ENCODE measurements around the gene KLHL5. TPM values are rescaled to one million over a fixed set of nuclear protein-coding genes. Genes with fewer than 3 reads are reported as not detected.
"Not testable (repeated sequence)": the region's sequence is repeated elsewhere in the genome, so short reads cannot be mapped to it uniquely, and the experiment has no call there.

KLHL5 gene
- total RNA-seq, 1 donor from 2014 or later: 28.8 TPM

DNA sequence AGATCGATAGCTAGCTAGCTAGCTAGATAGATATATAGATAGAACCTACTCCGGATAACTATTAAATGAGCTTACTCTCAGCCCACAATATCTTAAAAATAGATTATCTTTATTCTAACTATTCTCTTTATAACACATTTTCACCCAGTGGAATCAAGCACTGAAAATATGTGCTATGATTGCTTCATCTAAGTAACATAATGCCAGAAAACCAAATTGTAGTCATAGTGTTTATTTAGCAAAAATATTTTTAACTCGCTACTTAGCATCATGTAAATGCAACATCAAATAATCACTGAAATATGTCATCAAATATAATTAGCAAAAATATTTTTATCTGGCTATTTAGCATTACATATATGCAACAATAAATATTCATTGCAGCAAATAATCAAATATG is 31.3 kb upstream of the KLHL5 start:
- no peak for DNase-seq
- Histone ChIP-seq H3K27me3 (ENCODE audit: low read depth) (no peaks in the 10 kb centered on the region), H3K27ac (no peak overlapping the region), H3K4me1 (no peaks in the 10 kb centered on the region), H3K9me3 (no peaks in the 10 kb centered on the region), H3K4me3 (no peak overlapping the region), H3K36me3 (no peaks in the 10 kb centered on the region)
- no peak for ATAC-seq
- TF ChIP-seq, protein P1, sequence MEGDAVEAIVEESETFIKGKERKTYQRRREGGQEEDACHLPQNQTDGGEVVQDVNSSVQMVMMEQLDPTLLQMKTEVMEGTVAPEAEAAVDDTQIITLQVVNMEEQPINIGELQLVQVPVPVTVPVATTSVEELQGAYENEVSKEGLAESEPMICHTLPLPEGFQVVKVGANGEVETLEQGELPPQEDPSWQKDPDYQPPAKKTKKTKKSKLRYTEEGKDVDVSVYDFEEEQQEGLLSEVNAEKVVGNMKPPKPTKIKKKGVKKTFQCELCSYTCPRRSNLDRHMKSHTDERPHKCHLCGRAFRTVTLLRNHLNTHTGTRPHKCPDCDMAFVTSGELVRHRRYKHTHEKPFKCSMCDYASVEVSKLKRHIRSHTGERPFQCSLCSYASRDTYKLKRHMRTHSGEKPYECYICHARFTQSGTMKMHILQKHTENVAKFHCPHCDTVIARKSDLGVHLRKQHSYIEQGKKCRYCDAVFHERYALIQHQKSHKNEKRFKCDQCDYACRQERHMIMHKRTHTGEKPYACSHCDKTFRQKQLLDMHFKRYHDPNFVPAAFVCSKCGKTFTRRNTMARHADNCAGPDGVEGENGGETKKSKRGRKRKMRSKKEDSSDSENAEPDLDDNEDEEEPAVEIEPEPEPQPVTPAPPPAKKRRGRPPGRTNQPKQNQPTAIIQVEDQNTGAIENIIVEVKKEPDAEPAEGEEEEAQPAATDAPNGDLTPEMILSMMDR (IDR thresholded peaks at IDR 0.05): no peak
- intact Hi-C loops (cut with DNase I): no loop called here

DNA sequence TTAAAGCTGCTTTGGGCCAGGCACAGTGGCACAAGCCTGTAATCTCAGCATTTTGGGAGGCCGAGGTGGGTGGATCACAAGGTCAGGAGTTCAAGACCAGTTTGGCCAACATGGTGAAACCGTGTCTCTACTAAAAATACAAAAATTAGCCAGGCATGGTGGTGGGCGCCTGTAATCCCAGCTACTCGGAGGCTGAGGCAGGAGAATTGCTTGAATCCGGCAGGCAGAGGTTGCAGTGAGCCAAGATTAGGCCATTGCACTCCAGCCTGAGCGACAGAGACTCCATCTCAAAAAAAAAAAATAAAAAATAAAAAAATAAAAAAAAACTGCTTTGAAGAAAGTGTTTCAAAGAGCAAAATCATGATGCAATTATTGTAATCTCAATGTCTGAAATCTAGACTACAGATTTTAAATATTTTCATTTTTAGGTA is 30.4 kb upstream of the KLHL5 start:
- H3K36me3 ChIP-seq; H3K9me3 ChIP-seq; ATAC-seq; DNase-seq; H3K27me3 ChIP-seq (ENCODE audit: low read depth); H3K4me1 ChIP-seq; intact Hi-C loops (cut with DNase I): not testable (repeated sequence)
- Histone ChIP-seq H3K27ac (peak overlapping the region; percentile 32), H3K4me3 (peak overlapping the region; percentile 2)

DNA sequence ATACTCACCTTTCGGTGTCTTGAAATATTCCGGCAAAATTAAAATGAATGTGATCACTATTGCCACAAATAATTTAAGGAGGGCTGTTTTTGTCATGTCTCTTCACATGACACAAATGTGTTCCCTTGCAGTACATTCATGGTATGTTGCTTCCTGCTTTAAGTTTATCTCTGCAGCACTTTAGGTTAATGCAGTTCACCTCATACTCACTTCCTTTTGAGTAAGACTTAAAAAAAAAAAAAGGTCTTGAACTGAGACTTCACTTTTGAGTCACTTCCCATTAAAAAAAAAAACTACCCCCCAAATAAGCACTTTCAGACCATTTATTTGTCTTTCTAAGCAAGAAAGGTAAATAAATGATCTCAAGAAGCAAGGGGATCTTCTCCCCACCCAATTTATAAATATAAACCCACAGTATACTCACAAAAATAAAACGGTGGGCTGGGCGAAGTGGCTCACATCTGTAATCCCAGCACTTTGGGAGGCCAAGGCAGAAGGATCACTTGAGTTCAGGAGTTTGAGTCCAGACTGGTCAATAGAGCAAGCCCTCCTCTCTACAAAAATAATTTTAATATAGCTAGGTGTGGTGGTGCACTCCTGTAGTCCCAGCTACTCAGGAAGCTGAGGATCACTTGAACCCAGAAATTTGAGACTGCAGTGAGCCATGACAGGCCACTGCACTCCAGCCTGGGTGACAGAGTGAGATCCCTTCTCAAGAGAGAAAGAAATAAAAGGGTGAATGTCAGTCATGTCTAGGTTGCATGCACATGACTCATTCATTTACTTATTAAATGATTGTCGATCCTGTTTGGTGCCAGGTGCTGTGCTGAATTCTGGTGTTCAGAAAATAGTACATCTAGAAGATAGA is 29.6 kb upstream of the KLHL5 start, which contains the start of gene TMEM156:
Gene TMEM156, minus strand, starts transcription at position 192 of the 868 bp plus-strand sequence. Its CDS starts 96 bp downstream, at position 96.
- intact Hi-C loops (cut with DNase I): no loop called here
- peak; percentile 39 to 68 for ATAC-seq
- H3K4me3 ChIP-seq: peak within 1 kb of the TSS; percentile 2

DNA sequence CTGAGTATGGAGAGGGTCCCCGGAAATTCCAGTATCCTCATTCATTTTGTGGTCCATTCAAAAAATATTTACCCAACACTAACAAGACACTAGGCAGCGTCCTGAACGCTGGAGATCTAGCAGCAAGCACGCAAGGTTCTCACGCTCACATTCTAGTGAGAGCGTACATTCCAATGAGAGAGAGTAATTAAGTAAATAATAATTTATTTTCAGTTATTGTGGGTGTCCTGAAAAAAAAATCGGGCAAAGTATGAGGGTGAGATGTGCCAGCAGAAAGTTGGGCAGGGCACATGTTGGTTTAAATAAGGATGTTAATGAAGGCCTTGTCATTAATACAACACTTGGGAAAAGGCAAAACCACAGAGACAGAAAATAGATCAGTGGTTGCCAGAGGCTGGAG is 25.9 kb upstream of the KLHL5 start:
- Histone ChIP-seq H3K27me3 (ENCODE audit: low read depth) (no peaks in the 10 kb centered on the region), H3K27ac (no peak overlapping the region)

More for the DNA sequence above, 29.6 kb upstream of the KLHL5 start, which contains the start of gene TMEM156:
- no peak for DNase-seq
- no peaks in the 10 kb centered on the region for H3K27me3 ChIP-seq (ENCODE audit: low read depth)
- H3K27ac ChIP-seq: peak within 1 kb of the TSS; percentile 32
- no peaks in the 10 kb centered on the region for H3K36me3 ChIP-seq
- H3K4me1 ChIP-seq: peaks cover under 1% of the 10 kb centered on the region
- TF ChIP-seq, protein P1 (IDR thresholded peaks at IDR 0.05): no peak
- H3K9me3 ChIP-seq: no peaks in the 10 kb centered on the region

DNA sequence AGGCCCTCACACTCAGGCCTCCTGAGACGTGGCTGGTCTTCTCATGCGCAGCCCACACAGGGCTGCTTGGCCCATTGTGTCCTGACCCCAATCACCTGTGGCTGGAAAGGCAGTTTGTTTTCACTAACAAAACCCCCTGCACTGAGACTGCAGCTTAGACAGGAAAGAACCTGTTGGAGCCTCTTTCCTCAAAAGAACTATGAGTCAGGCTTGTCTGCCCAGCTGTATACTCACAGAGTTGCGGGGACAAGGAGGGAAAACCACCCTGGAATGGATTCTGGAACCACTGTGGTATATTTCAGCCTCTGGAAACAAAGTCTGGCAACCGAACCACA is 24.6 kb upstream of the KLHL5 start:
- TF ChIP-seq, protein P1 (IDR thresholded peaks at IDR 0.05): no peak
- Histone ChIP-seq H3K4me1 (peaks cover 13% of the 10 kb centered on the region), H3K27ac (no peak overlapping the region), H3K9me3 (no peaks in the 10 kb centered on the region), H3K36me3 (no peaks in the 10 kb centered on the region), H3K27me3 (ENCODE audit: low read depth) (no peaks in the 10 kb centered on the region), H3K4me3 (no peak overlapping the region)
- ATAC-seq (no peak), DNase-seq (no peak)
- intact Hi-C loops (cut with DNase I): no loop called here

More for the DNA sequence above, 25.9 kb upstream of the KLHL5 start:
- TF ChIP-seq, protein P1 (IDR thresholded peaks at IDR 0.05): no peak
- Histone ChIP-seq H3K36me3 (no peaks in the 10 kb centered on the region), H3K9me3 (no peaks in the 10 kb centered on the region), H3K4me3 (no peak overlapping the region), H3K4me1 (peaks cover 11% of the 10 kb centered on the region)
- ATAC-seq (peak; percentile 26 to 70), DNase-seq (no peak)
- intact Hi-C loops (cut with DNase I): no loop called here

DNA sequence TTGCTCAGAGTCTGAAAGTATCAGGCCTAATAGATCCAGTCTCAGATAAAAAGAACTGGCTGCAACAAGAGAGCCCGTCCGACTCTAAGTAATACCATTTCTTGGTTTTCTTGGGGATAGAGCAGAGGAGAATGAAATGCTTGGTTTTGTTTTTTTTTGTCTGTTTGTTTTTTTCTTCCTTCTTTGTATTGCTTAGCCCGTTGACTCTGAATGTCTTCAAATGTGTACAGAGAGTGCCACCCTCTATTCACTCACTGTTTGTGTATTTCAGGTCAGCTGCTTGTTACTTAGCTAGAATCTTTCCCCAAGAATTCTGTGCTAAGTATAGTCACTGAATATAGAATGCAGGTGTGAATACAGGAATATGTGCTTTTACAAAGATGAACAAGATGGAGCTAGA is 24.1 kb upstream of the KLHL5 start:
- no peak overlapping the region for H3K4me3 ChIP-seq
- H3K27me3 ChIP-seq (ENCODE audit: low read depth): no peaks in the 10 kb centered on the region
- peaks cover 18% of the 10 kb centered on the region for H3K4me1 ChIP-seq
- DNase-seq: no peak
- H3K36me3 ChIP-seq: no peaks in the 10 kb centered on the region
- ATAC-seq: no peak
- TF ChIP-seq, protein P1 (IDR thresholded peaks at IDR 0.05): no peak
- peak overlapping the region; percentile 14 for H3K27ac ChIP-seq
- H3K9me3 ChIP-seq: no peaks in the 10 kb centered on the region
- intact Hi-C loops (cut with DNase I): no loop called here
